GM19023 (cell line): Measurements from ENCODE around the gene IL9.

Experiments
- ATAC-seq: cut with Tn5 transposase; IDR thresholded peaks from one replicate; pipeline ENCODE4 v1.9.1; 2021; ENCODE audit warnings: mild to moderate bottlenecking, moderate library complexity; ENCODE audit not compliant: unreplicated experiment

Gene IL9

GRCh38 chr5:135895474-135896006 is at the start of gene IL9:
IL9 (minus strand) TSS chr5:135895841; CDS start chr5:135895816, 25 bp downstream.
- ATAC-seq = no peak

GRCh38 chr5:135944967-135945560 is 49.4 kb upstream of the IL9 start:
- ATAC-seq = no peak

GRCh38 chr5:135944564-135944963 is 48.9 kb upstream of the IL9 start:
- ATAC-seq = no peak

GRCh38 chr5:135942202-135942771 is 46.6 kb upstream of the IL9 start:
- ATAC-seq = no peak

GRCh38 chr5:135941711-135942110 is 46.1 kb upstream of the IL9 start:
- no peak for ATAC-seq

- no peak for ATAC-seq
Observed at GRCh38 chr5:135937245-135937911, 41.7 kb upstream of the IL9 start.

GRCh38 chr5:135934939-135935338 is 39.3 kb upstream of the IL9 start:
- ATAC-seq = no peak

GRCh38 chr5:135930949-135931295 is 35.3 kb upstream of the IL9 start:
- no peak for ATAC-seq

GRCh38 chr5:135930029-135930948 is 34.6 kb upstream of the IL9 start:
- no peak for ATAC-seq

- no peak for ATAC-seq
Observed at GRCh38 chr5:135921388-135921787, 25.7 kb upstream of the IL9 start.

- ATAC-seq = no peak
Observed at GRCh38 chr5:135920199-135920598, 24.6 kb upstream of the IL9 start.

- no peak for ATAC-seq
Observed at GRCh38 chr5:135916638-135917263, 21.1 kb upstream of the IL9 start.

GRCh38 chr5:135915466-135916001 is 19.9 kb upstream of the IL9 start:
- ATAC-seq = no peak

GRCh38 chr5:135913713-135914626 is 18.3 kb upstream of the IL9 start:
- ATAC-seq = no peak

- ATAC-seq = no peak
Observed at GRCh38 chr5:135905144-135905543, 9.5 kb upstream of the IL9 start.

GRCh38 chr5:135901633-135902032 is 6.0 kb upstream of the IL9 start:
- no peak for ATAC-seq

- ATAC-seq = no peak
Observed at GRCh38 chr5:135900276-135900675, 4.6 kb upstream of the IL9 start.

- no peak for ATAC-seq
Observed at GRCh38 chr5:135898651-135899050, 3.0 kb upstream of the IL9 start.

GRCh38 chr5:135894789-135895188 is 852 bp downstream of the IL9 start:
- no peak for ATAC-seq
